HepG2 (cell line): ENCODE results near the gene DCTN3. TPM values are rescaled to one million over a fixed set of nuclear protein-coding genes. Genes with fewer than 3 reads are reported as not detected.
A peak's percentile ranks its signal among the peaks of the same experiment; 100 is the strongest.

ENCODE experiments used
- ATAC-seq: fragments of 200-7000 bp; cut with Tn5 transposase; 3 replicates; pipeline ENCODE4 v1.9.1; 2020; ENCODE audit warnings: mild to moderate bottlenecking, moderate library complexity
- BruUV-seq: library from RNA; stranded (reverse); fragments of 400-500 nt; replicated peaks from 2 replicates; lab custom pipeline; 2021; lab: Mats Ljungman, UMichigan
- CTCF ChIA-PET: fragments of 300-600 bp; formaldehyde crosslinking; extraction: SDS; loops from one replicate; lab custom pipeline; 2021; ENCODE audit warnings: low total read pairs, inconsistent platforms, low intra/inter-chr PET ratio; lab: Yijun Ruan, JAX
- POLR2A ChIA-PET: fragments of 350-600 bp; sonication (Branson Sonifier 250); formaldehyde crosslinking; loops from one replicate; lab custom pipeline; 2020; ENCODE audit warnings: antibody characterized with exemption, inconsistent platforms; lab: Yijun Ruan, JAX
- DNase-seq: peaks from one replicate; pipeline ENCODE4 v3.0.0-alpha.2; 2015; ENCODE audit warnings: low spot score
- FAIRE-seq: peaks from 3 replicates; lab custom pipeline; 2011; peaks lifted over from hg19 to GRCh38; lab: Jason Lieb, UNC
- H2AFZ ChIP-seq: one replicate; pipeline ENCODE4 v1.6.1; 2011; ENCODE audit warnings: low read length, inconsistent platforms
- H3K27ac ChIP-seq: fragments of 300-600 bp; 3 replicates; pipeline ENCODE4 v1.8.0; 2011; ENCODE audit warnings: mixed run types, mild to moderate bottlenecking, mixed read lengths, low read length, inconsistent platforms; ENCODE audit not compliant: insufficient read depth; ENCODE audit errors: extremely low read length
- H3K27me3 ChIP-seq, 2 experiments: fragments of 200-600 bp in 1 of 2; 2 replicates in 1 of 2; 3 replicates in 1 of 2; pipeline versions ENCODE4 v1.6.0 to v1.8.0; 2011; ENCODE audit warnings: low read length in 2 of 2, mild to moderate bottlenecking in 2 of 2, moderate library complexity in 2 of 2, inconsistent platforms in 1 of 2; ENCODE audit not compliant: insufficient read depth in 2 of 2, control insufficient read depth in 1 of 2
- H3K36me3 ChIP-seq, 2 experiments: fragments of 200-600 bp in 1 of 2; replicated peaks in 1 of 2; 2 replicates in 1 of 2; 3 replicates in 1 of 2; pipeline versions ENCODE4 v1.5.1 to v1.8.0; 2011; ENCODE audit warnings: low read length in 2 of 2, inconsistent platforms in 1 of 2; ENCODE audit not compliant: insufficient read depth in 2 of 2, control insufficient read depth in 1 of 2
- H3K4me1 ChIP-seq: 2 replicates; pipeline ENCODE4 v1.5.1; 2012; ENCODE audit warnings: low read length, inconsistent platforms; ENCODE audit not compliant: insufficient read depth
- H3K4me2 ChIP-seq: 2 replicates; pipeline ENCODE4 v1.6.0; 2011; ENCODE audit warnings: low read depth, low read length, inconsistent platforms
- H3K4me3 ChIP-seq, 3 experiments: fragments of 200-600 bp in 1 of 3; sonication (generic), shearing (Covaris generic) in 1 of 3; replicated peaks in 1 of 3; 2 replicates each; pipeline ENCODE4 v1.5.1; 2011 to 2016; ENCODE audit warnings: low read length in 3 of 3, inconsistent platforms in 2 of 3, low read depth in 2 of 3, mild to moderate bottlenecking in 2 of 3, control low read depth in 1 of 3, mixed read lengths in 1 of 3; ENCODE audit not compliant: insufficient read depth in 1 of 3
- H3K79me2 ChIP-seq: one replicate; pipeline ENCODE4 v1.6.1; 2011; ENCODE audit warnings: low read length, inconsistent platforms; ENCODE audit not compliant: insufficient read depth
- H3K9ac ChIP-seq: 2 replicates; pipeline ENCODE4 v1.6.0; 2011; ENCODE audit warnings: mild to moderate bottlenecking, low read depth, low read length, inconsistent platforms; ENCODE audit not compliant: insufficient read depth
- H3K9me3 ChIP-seq: 2 replicates; pipeline ENCODE4 v1.5.1; 2012; ENCODE audit warnings: mild to moderate bottlenecking, low read length
- H4K20me1 ChIP-seq: 2 replicates; pipeline ENCODE4 v1.6.0; 2011; ENCODE audit warnings: inconsistent platforms, mild to moderate bottlenecking, low read length, moderate library complexity; ENCODE audit not compliant: insufficient read depth
- BRD4 ChIP-seq: sonication (generic); formaldehyde crosslinking; IDR thresholded peaks from 2 replicates; pipeline ENCODE4 v1.4.0; 2020; ENCODE audit warnings: missing genetic modification reagents
- GABPB1 ChIP-seq: IDR thresholded peaks from 2 replicates; pipeline ENCODE4 v1.6.1; 2016; ENCODE audit warnings: mild to moderate bottlenecking, missing genetic modification reagents, moderate library complexity, missing compliant biosample characterization
- HMGXB3 ChIP-seq: sonication (generic); formaldehyde crosslinking; IDR thresholded peaks from 2 replicates; pipeline ENCODE4 v1.4.0; 2020; ENCODE audit warnings: missing genetic modification reagents, borderline replicate concordance
- HNF1B ChIP-seq: sonication (generic); formaldehyde crosslinking; IDR thresholded peaks from 2 replicates; pipeline ENCODE4 v1.5.1; 2020; ENCODE audit warnings: mild to moderate bottlenecking, moderate library complexity, missing genetic modification reagents
- JDP2 ChIP-seq: sonication (generic); formaldehyde crosslinking; IDR thresholded peaks from 2 replicates; pipeline ENCODE4 v1.8.1; 2022; ENCODE audit warnings: missing genetic modification reagents, borderline replicate concordance
- KLF6 ChIP-seq: IDR thresholded peaks from 2 replicates; pipeline ENCODE4 v1.8.0; 2016; ENCODE audit warnings: missing biosample characterization, missing genetic modification reagents
- TARDBP ChIP-seq: sonication (generic); formaldehyde crosslinking; IDR thresholded peaks from 2 replicates; pipeline ENCODE4 v1.8.0; 2022; ENCODE audit warnings: mild to moderate bottlenecking, missing genetic modification reagents
- ZFX ChIP-seq: sonication (generic); formaldehyde crosslinking; IDR thresholded peaks from 2 replicates; pipeline ENCODE4 v1.4.0; 2020; ENCODE audit warnings: mild to moderate bottlenecking, low read depth, missing genetic modification reagents, moderate library complexity
- ZGPAT ChIP-seq: IDR thresholded peaks from 2 replicates; pipeline ENCODE4 v1.6.1; 2016; ENCODE audit warnings: mild to moderate bottlenecking
- ZMYM2 ChIP-seq: sonication (generic); formaldehyde crosslinking; IDR thresholded peaks from 2 replicates; pipeline ENCODE4 v1.8.0; 2022; ENCODE audit warnings: mild to moderate bottlenecking, missing genetic modification reagents
- ZNF589 ChIP-seq: sonication (generic); formaldehyde crosslinking; conservative IDR thresholded peaks from 2 replicates; pipeline ENCODE4 v1.8.0; 2022; ENCODE audit warnings: mild to moderate bottlenecking, moderate library complexity, missing genetic modification reagents
- ZNF639 ChIP-seq: conservative IDR thresholded peaks from 2 replicates; pipeline ENCODE4 v1.6.1; 2018; ENCODE audit warnings: missing genetic modification reagents
- WGBS: methylation state at CpG from one replicate; pipeline ENCODE4 v1.1.6; 2017; ENCODE audit warnings: low lambda C conversion rate; 5-methylcytosine and 5-hydroxymethylcytosine counted together
- in situ Hi-C: cut with HindIII; loops from 2 replicates; pipeline ENCODE4 v1.10.0; 2017; ENCODE audit warnings: low pct_unique_long_range_greater_than_20kb; ENCODE audit not compliant: extremely low pct_ligation_motif_present
- intact Hi-C: fragments of 100-400 bp; cut with micrococcal nuclease; formaldehyde crosslinking; loops from one replicate; pipeline ENCODE4 v1.10.0; 2022; ENCODE audit not compliant: unreplicated experiment
- polyA plus RNA-seq, 8 experiments: library from polyadenylated mRNA; depleted of rRNA in 3 of 8; stranded (reverse) in 7 of 8; unstranded in 1 of 8; fragments of >200 nt; fragmentation: Illumina TruSeq in 4 of 8; extraction: Trizol in 4 of 8; gene quantifications; 2 replicates each; pipeline versions ENCODE4 v1.2.1 to v1.2.3, GENCODE V29; 2011 to 2016; ENCODE audit warnings: low read depth in 4 of 8, missing spikeins in 1 of 8, mixed read lengths in 1 of 8; ENCODE audit not compliant: insufficient read depth in 1 of 8
- total RNA-seq, 5 experiments: library from RNA; depleted of rRNA; stranded (reverse); fragments of >200 nt; fragmentation: Illumina TruSeq; extraction: Trizol; gene quantifications; 2 replicates each; pipeline ENCODE4 v1.2.3, GENCODE V29; 2016; ENCODE audit warnings: low read depth in 1 of 5

DCTN3 gene
- total and polyA plus RNA-seq, 2 of the 13 experiments (the other 11 are each of a cell fraction or from before 2014, with no cell fraction given): 27.4 to 34.5 TPM

- in situ Hi-C loops (no loop called here), intact Hi-C loops (loop anchor here (1.0 kb wide), 2 partner anchors 8 to 22 kb away; partner anchors contain the start of gene DCTN3)
- peak within 1 kb of the TSS; percentile 78 for H3K27ac ChIP-seq
- TSS peak; percentile 89 for BruUV-seq
- H3K36me3 ChIP-seq: peaks cover 0 to 4% of the 10 kb centered on the region in 2 experiments; a peak in 1 of 5 replicates
- H4K20me1 ChIP-seq: no peaks in the 10 kb centered on the region; the same call in 1 of the 2 replicates
- no peaks in the 10 kb centered on the region for H3K27me3 ChIP-seq
- peak within 1 kb of the TSS; percentile 77 for H3K4me2 ChIP-seq
- H3K9ac ChIP-seq: peak within 1 kb of the TSS; percentile 95
- ATAC-seq (peak; percentile 93), FAIRE-seq (no peak), DNase-seq (peak; percentile 62)
- 4% methylated on average over 21 of the region's 77 CpGs for WGBS
- peaks cover 6% of the 10 kb centered on the region for H3K79me2 ChIP-seq
- H3K9me3 ChIP-seq: no peaks in the 10 kb centered on the region
- ChIA-PET POLR2A (interaction anchor here (0.7 to 2.2 kb wide), 6 partner anchors 17 to 53 kb away, joined by 3 to 13 read pairs (median 4); partner anchors contain the start of genes ARID3C, GALT and SIGMAR1), CTCF (interaction anchor here (1.1 to 3.5 kb wide), 3 partner anchors 21 to 63 kb away, joined by 3 to 54 read pairs (median 6); no protein-coding TSS in a partner anchor)
- peak within 1 kb of the TSS; percentile 84 to 91 (median 89) for H3K4me3 ChIP-seq
- H2AFZ ChIP-seq: no peak within 1 kb of the TSS
- peaks cover 33% of the 10 kb centered on the region for H3K4me1 ChIP-seq
- 0 out of 2 replicates have a peak, but pooled peaks have one; percentile 11 for TF ChIP-seq ZNF589
- TF ChIP-seq KLF6: 0 out of 2 replicates have a peak, but pooled peaks have one; percentile 43
- peak; percentile 73; the same call in 1 of the 2 replicates for TF ChIP-seq ZGPAT (CRISPR knock-in tag)
- no peak for TF ChIP-seq HNF1B (CRISPR knock-in tag)
- peak; percentile 30 for TF ChIP-seq BRD4 (CRISPR knock-in tag)
- peak; percentile 26; the same call in 1 of the 2 replicates for TF ChIP-seq TARDBP (CRISPR knock-in tag)
- TF ChIP-seq GABPB1: peak; percentile 67; the same call in 1 of the 2 replicates
- TF ChIP-seq ZNF639: peak; percentile 53
- TF ChIP-seq ZFX: peak; percentile 86
- TF ChIP-seq ZMYM2 (CRISPR knock-in tag): 0 out of 2 replicates have a peak, but pooled peaks have one; percentile 14
- peak; percentile 79; the same call in 1 of the 2 replicates for TF ChIP-seq HMGXB3 (CRISPR knock-in tag)
- TF ChIP-seq JDP2: no peak
Measured at GRCh38 chr9:34611811-34612787, 8.2 kb downstream of the DCTN3 start, which contains the start of gene RPP25L. Gene RPP25L (minus strand): TSS chr9:34612097. CDS start chr9:34611296, 801 bp downstream.
